MM.1S (cell line): ENCODE results near the gene ASPHD1.

ENCODE experiments used
- DNase-seq: peaks from one replicate; pipeline ENCODE4 v3.0.0-alpha.2; 2015
- H2AFZ ChIP-seq: fragments of 300-600 bp; sonication (generic); 2 replicates; pipeline ENCODE4 v1.6.0; 2016; ENCODE audit warnings: antibody characterized with exemption, low read length
- H3F3A ChIP-seq: fragments of 300-600 bp; sonication (generic); 2 replicates; pipeline ENCODE4 v1.6.1; 2016; ENCODE audit warnings: mild to moderate bottlenecking, antibody characterized with exemption, low read length, moderate library complexity, mixed read lengths; ENCODE audit not compliant: insufficient read depth
- H3K27ac ChIP-seq: fragments of 300-600 bp; sonication (generic); 2 replicates; pipeline ENCODE4 v1.5.1; 2016; ENCODE audit warnings: mild to moderate bottlenecking, low read length
- H3K27me3 ChIP-seq: fragments of 300-600 bp; sonication (generic); replicated peaks from 2 replicates; pipeline ENCODE4 v1.6.0; 2016; ENCODE audit warnings: low read length; ENCODE audit not compliant: insufficient read depth
- H3K36me3 ChIP-seq: fragments of 300-600 bp; sonication (generic); replicated peaks from 2 replicates; pipeline ENCODE4 v1.6.1; 2016; ENCODE audit warnings: mild to moderate bottlenecking, low read length, mixed read lengths; ENCODE audit not compliant: insufficient read depth
- H3K4me1 ChIP-seq: fragments of 300-600 bp; sonication (generic); 2 replicates; pipeline ENCODE4 v1.6.1; 2016; ENCODE audit warnings: low read length, mixed read lengths
- H3K4me2 ChIP-seq: fragments of 300-600 bp; sonication (generic); 2 replicates; pipeline ENCODE4 v1.6.0; 2016; ENCODE audit warnings: low read depth, low read length
- H3K4me3 ChIP-seq: fragments of 300-600 bp; sonication (generic); 2 replicates; pipeline ENCODE4 v1.5.1; 2016; ENCODE audit warnings: low read length, mixed read lengths
- H3K79me2 ChIP-seq: fragments of 300-600 bp; sonication (generic); 2 replicates; pipeline ENCODE4 v1.6.1; 2016; ENCODE audit warnings: mixed run types, low read length, mixed read lengths
- H3K9ac ChIP-seq: fragments of 300-600 bp; sonication (generic); 2 replicates; pipeline ENCODE4 v1.6.1; 2016; ENCODE audit warnings: low read length, mixed read lengths
- H3K9me2 ChIP-seq: fragments of 300-600 bp; sonication (generic); replicated peaks from 2 replicates; pipeline ENCODE4 v1.6.1; 2016; ENCODE audit warnings: mild to moderate bottlenecking, low read length, mixed read lengths; ENCODE audit not compliant: insufficient read depth
- H3K9me3 ChIP-seq: fragments of 300-600 bp; sonication (generic); replicated peaks from 2 replicates; pipeline ENCODE4 v1.6.1; 2016; ENCODE audit warnings: mild to moderate bottlenecking, low read length, mixed read lengths; ENCODE audit not compliant: insufficient read depth
- H4K20me1 ChIP-seq: fragments of 300-600 bp; sonication (generic); 2 replicates; pipeline ENCODE4 v1.6.1; 2016; ENCODE audit warnings: mild to moderate bottlenecking, low read length, moderate library complexity, mixed read lengths; ENCODE audit not compliant: insufficient read depth
- CTCF ChIP-seq: fragments of 300-600 bp; sonication (generic); IDR thresholded peaks from 2 replicates; pipeline ENCODE4 v1.5.1; 2016; ENCODE audit warnings: antibody characterized with exemption, low read length, mixed read lengths
- EZH2 ChIP-seq: fragments of 300-600 bp; sonication (generic); optimal IDR thresholded peaks from 2 replicates; pipeline ENCODE3; 2017; ENCODE audit warnings: low read depth, mild to moderate bottlenecking, antibody characterized with exemption, low read length, mixed read lengths
- EZH2phosphoT487 ChIP-seq: fragments of 300-600 bp; sonication (generic); IDR thresholded peaks from 2 replicates; pipeline ENCODE4 v1.6.1; 2018; ENCODE audit warnings: antibody characterized with exemption, low read length

ASPHD1 gene

GRCh38 chr16:29899516-29900101 is 679 bp upstream of the ASPHD1 start, which contains the start of gene SEZ6L2:
SEZ6L2 (minus strand) TSS chr16:29899550; CDS start chr16:29899019, 531 bp downstream.
- H4K20me1 ChIP-seq: no peaks in the 10 kb centered on the region
- peak within 1 kb of the TSS; percentile 57 for H3K4me3 ChIP-seq
- no peaks in the 10 kb centered on the region for H3F3A ChIP-seq
- H2AFZ ChIP-seq: peak within 1 kb of the TSS; percentile 83
- H3K9me3 ChIP-seq: no peaks in the 10 kb centered on the region
- no peaks in the 10 kb centered on the region for H3K9me2 ChIP-seq
- DNase-seq: no peak
- H3K36me3 ChIP-seq: no peaks in the 10 kb centered on the region
- no peaks in the 10 kb centered on the region for H3K79me2 ChIP-seq
- H3K4me2 ChIP-seq: peak within 1 kb of the TSS; percentile 99
- TF ChIP-seq EZH2phosphoT487 (no peak), CTCF (no peak), EZH2 (no peak)
- no peak within 1 kb of the TSS for H3K27ac ChIP-seq
- H3K9ac ChIP-seq: no peak within 1 kb of the TSS
- H3K4me1 ChIP-seq: 0 out of 2 replicates have a peak, but pooled peaks cover 4% of the 10 kb centered on the region
- H3K27me3 ChIP-seq: peaks cover 60% of the 10 kb centered on the region

GRCh38 chr16:29900888-29901606 is 759 bp downstream of the ASPHD1 start:
- DNase-seq: no peak

GRCh38 chr16:29901607-29901945 is 1.3 kb downstream of the ASPHD1 start:
- no peaks in the 10 kb centered on the region for H3K36me3 ChIP-seq
- no peaks in the 10 kb centered on the region for H3K9me3 ChIP-seq
- DNase-seq: no peak
- H3K27ac ChIP-seq: no peak overlapping the region
- H3K4me1 ChIP-seq: 0 out of 2 replicates have a peak, but pooled peaks cover 4% of the 10 kb centered on the region
- peaks cover 47% of the 10 kb centered on the region for H3K27me3 ChIP-seq
- no peak for TF ChIP-seq EZH2phosphoT487
- no peak for TF ChIP-seq EZH2
- TF ChIP-seq CTCF: no peak
- H3F3A ChIP-seq: no peaks in the 10 kb centered on the region
- no peak overlapping the region for H3K9ac ChIP-seq
- H3K9me2 ChIP-seq: no peaks in the 10 kb centered on the region
- no peak overlapping the region for H3K4me3 ChIP-seq
- H4K20me1 ChIP-seq: no peaks in the 10 kb centered on the region
- no peak overlapping the region for H2AFZ ChIP-seq
- H3K79me2 ChIP-seq: no peaks in the 10 kb centered on the region
- no peak overlapping the region for H3K4me2 ChIP-seq

More at GRCh38 chr16:29900888-29901606, 759 bp downstream of the ASPHD1 start:
- Histone ChIP-seq H3K4me1 (0 out of 2 replicates have a peak, but pooled peaks cover 4% of the 10 kb centered on the region), H3K27ac (no peak overlapping the region), H2AFZ (peak overlapping the region; percentile 83), H4K20me1 (no peaks in the 10 kb centered on the region), H3K9me3 (no peaks in the 10 kb centered on the region), H3K9ac (no peak overlapping the region), H3F3A (no peaks in the 10 kb centered on the region), H3K27me3 (peaks cover 48% of the 10 kb centered on the region), H3K36me3 (no peaks in the 10 kb centered on the region), H3K4me3 (peak overlapping the region; percentile 57; the same call in 1 of the 2 replicates), H3K9me2 (no peaks in the 10 kb centered on the region), H3K4me2 (peak overlapping the region; percentile 99; the same call in 1 of the 2 replicates), H3K79me2 (no peaks in the 10 kb centered on the region)
- no peak for TF ChIP-seq EZH2
- no peak for TF ChIP-seq CTCF
- no peak for TF ChIP-seq EZH2phosphoT487
